ENCODE data around the gene CNTN5. TPM values are rescaled to one million over a fixed set of nuclear protein-coding genes. Genes with fewer than 3 reads are reported as not detected.

The CNTN5 gene
- total RNA-seq, 1 donor from 2014 or later, result 0.04 TPM

GRCh38 chr11:99952816-99953215, 932.1 kb downstream of the CNTN5 start:
- peak; percentile 100 for ATAC-seq

- ATAC-seq, result no peak
These were observed 939.8 kb downstream of the CNTN5 start for GRCh38 chr11:99960536-99960935.

- ATAC-seq, result no peak
These were observed 947.6 kb downstream of the CNTN5 start for GRCh38 chr11:99968336-99968735.

GRCh38 chr11:99973993-99974392, 953.2 kb downstream of the CNTN5 start:
- no peak for ATAC-seq

- no peak for ATAC-seq
These were observed 958.3 kb downstream of the CNTN5 start for GRCh38 chr11:99979042-99979441.

- ATAC-seq, result no peak
These were observed 967.2 kb downstream of the CNTN5 start for GRCh38 chr11:99987821-99988470.

GRCh38 chr11:99988471-99988837, 967.7 kb downstream of the CNTN5 start:
- ATAC-seq, result no peak

- no peak for ATAC-seq
These were observed 983.2 kb downstream of the CNTN5 start for GRCh38 chr11:100003985-100004384.

- no peak for ATAC-seq
These were observed 983.8 kb downstream of the CNTN5 start for GRCh38 chr11:100004541-100004940.

- no peak for ATAC-seq
These were observed 987.7 kb downstream of the CNTN5 start for GRCh38 chr11:100008417-100008816.

- no peak for ATAC-seq
These were observed 989.0 kb downstream of the CNTN5 start for GRCh38 chr11:100009728-100010127.

GRCh38 chr11:100010393-100010792, 989.6 kb downstream of the CNTN5 start:
- no peak for ATAC-seq

GRCh38 chr11:100011697-100012096, 990.9 kb downstream of the CNTN5 start:
- no peak for ATAC-seq

- ATAC-seq, result no peak
These were observed 992.3 kb downstream of the CNTN5 start for GRCh38 chr11:100013011-100013410.

- no peak for ATAC-seq
These were observed 1011.2 kb downstream of the CNTN5 start for GRCh38 chr11:100031973-100032372.

GRCh38 chr11:100061006-100061405, 1040.3 kb downstream of the CNTN5 start:
- ATAC-seq, result no peak

GRCh38 chr11:100066399-100066798, 1045.7 kb downstream of the CNTN5 start:
- ATAC-seq, result no peak

GRCh38 chr11:100068116-100068515, 1047.4 kb downstream of the CNTN5 start:
- ATAC-seq, result peak; percentile 63

GRCh38 chr11:100072131-100072530, 1051.4 kb downstream of the CNTN5 start:
- no peak for ATAC-seq

GRCh38 chr11:100080381-100080780, 1059.6 kb downstream of the CNTN5 start:
- ATAC-seq, result no peak

GRCh38 chr11:100080821-100081220, 1060.1 kb downstream of the CNTN5 start:
- ATAC-seq, result no peak

- no peak for ATAC-seq
These were observed 1072.9 kb downstream of the CNTN5 start for GRCh38 chr11:100093698-100094097.

- no peak for ATAC-seq
These were observed 1073.5 kb downstream of the CNTN5 start for GRCh38 chr11:100094121-100094865.

GRCh38 chr11:100095809-100096208, 1075.1 kb downstream of the CNTN5 start:
- no peak for ATAC-seq
